Measurements from ENCODE around the gene YY2. TPM values are rescaled to one million over a fixed set of nuclear protein-coding genes. Genes with fewer than 3 reads are reported as not detected.
"Not testable (repeated sequence)": the region's sequence is repeated elsewhere in the genome, so short reads cannot be mapped to it uniquely, and the experiment has no call there.

YY2 gene
- total and polyA plus RNA-seq, 2 donors (not counting 1 experiment from before 2014, with no cell fraction given), result 1.5 to 2.8 TPM

DNA sequence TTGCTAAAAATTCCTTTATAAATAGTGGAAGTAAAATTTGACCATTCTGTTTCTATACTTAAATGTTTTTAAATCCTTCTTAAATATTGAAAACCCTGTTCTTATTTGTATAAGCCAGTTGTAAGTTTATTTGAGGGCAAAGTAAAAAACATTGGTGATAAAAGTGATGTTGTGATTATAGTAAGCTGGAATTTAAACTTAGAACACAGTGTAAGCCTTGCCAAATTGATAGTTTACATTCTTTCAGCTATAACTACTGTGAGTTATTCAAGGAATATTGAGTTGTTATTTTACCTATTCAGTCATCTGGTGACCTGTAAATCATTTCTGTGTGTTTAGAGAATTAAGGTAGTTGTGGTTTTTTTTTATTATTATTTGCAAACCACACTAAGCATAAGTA, 9.6 kb downstream of the YY2 start:
- TF ChIP-seq, protein P1, sequence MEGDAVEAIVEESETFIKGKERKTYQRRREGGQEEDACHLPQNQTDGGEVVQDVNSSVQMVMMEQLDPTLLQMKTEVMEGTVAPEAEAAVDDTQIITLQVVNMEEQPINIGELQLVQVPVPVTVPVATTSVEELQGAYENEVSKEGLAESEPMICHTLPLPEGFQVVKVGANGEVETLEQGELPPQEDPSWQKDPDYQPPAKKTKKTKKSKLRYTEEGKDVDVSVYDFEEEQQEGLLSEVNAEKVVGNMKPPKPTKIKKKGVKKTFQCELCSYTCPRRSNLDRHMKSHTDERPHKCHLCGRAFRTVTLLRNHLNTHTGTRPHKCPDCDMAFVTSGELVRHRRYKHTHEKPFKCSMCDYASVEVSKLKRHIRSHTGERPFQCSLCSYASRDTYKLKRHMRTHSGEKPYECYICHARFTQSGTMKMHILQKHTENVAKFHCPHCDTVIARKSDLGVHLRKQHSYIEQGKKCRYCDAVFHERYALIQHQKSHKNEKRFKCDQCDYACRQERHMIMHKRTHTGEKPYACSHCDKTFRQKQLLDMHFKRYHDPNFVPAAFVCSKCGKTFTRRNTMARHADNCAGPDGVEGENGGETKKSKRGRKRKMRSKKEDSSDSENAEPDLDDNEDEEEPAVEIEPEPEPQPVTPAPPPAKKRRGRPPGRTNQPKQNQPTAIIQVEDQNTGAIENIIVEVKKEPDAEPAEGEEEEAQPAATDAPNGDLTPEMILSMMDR (conservative IDR thresholded peaks at IDR 0.05 in 1 of 2, IDR thresholded peaks at IDR 0.05 in 1 of 2; ENCODE audit: low read depth in 1 of 2, low read length in 2 of 2), result no peak
- no peak for TF ChIP-seq EZH2 (IDR thresholded peaks at IDR 0.05; ENCODE audit: low read length, missing control alignments)
- no peaks in the 10 kb centered on the region for H3K36me3 ChIP-seq (ENCODE audit: control insufficient read depth, insufficient read depth, low read length)
- H3K9me3 ChIP-seq (ENCODE audit: control insufficient read depth, insufficient read depth, low read depth, low read length), result no peaks in the 10 kb centered on the region
- no peak overlapping the region for H3K27ac ChIP-seq (ENCODE audit: insufficient read depth, low read length)
- DNase-seq (ENCODE audit: low read depth in 2 of 2), result peak; percentile 26 to 33
- H3K4me1 ChIP-seq (ENCODE audit: control insufficient read depth, extremely low read depth, insufficient read depth, low read length), result no peaks in the 10 kb centered on the region
- no peaks in the 10 kb centered on the region for H3K27me3 ChIP-seq (ENCODE audit: control insufficient read depth, insufficient read depth, low read length)
- H3K4me2 ChIP-seq (ENCODE audit: extremely low read depth, insufficient read depth, low read length), result no peak overlapping the region
- H3K9ac ChIP-seq (ENCODE audit: insufficient read depth, low read length), result no peak overlapping the region
- no peaks in the 10 kb centered on the region for H3K79me2 ChIP-seq (ENCODE audit: control insufficient read depth, insufficient read depth, low read length)
- no peak overlapping the region for H2AFZ ChIP-seq (ENCODE audit: low read length)
- H3K4me3 ChIP-seq (replicated peaks in 1 of 4; ENCODE audit: control extremely low read depth in 1 of 4, insufficient read depth in 1 of 4, low read depth in 3 of 4, low read length in 4 of 4), result no peak overlapping the region
- H4K20me1 ChIP-seq (ENCODE audit: control insufficient read depth, extremely low read depth, insufficient read depth, low read length), result no peaks in the 10 kb centered on the region

DNA sequence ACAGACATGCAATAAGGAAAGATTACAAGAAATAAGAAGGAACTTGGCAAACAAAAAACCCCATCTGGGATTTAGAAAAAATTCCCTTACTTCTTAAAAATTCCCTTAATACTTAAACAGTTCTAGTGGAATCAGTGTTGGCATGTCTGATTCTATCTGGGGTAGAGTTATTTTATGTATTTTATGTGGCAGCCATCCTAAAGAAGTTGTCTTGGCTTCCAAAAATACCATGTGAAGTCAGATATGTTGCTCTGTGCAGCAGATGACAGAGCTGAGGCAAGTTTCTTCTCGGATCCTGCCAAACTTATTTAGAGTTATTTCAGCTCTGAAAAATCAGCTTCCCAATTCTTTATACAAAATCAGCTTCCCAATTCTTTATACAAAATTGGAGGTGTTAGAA, 14.7 kb downstream of the YY2 start:
- Histone ChIP-seq H4K20me1 (ENCODE audit: control insufficient read depth, extremely low read depth, insufficient read depth, low read length) (no peaks in the 10 kb centered on the region), H3K4me1 (ENCODE audit: control insufficient read depth, extremely low read depth, insufficient read depth, low read length) (no peaks in the 10 kb centered on the region), H3K79me2 (ENCODE audit: control insufficient read depth, insufficient read depth, low read length) (no peaks in the 10 kb centered on the region), H3K9me3 (ENCODE audit: control insufficient read depth, insufficient read depth, low read depth, low read length) (no peaks in the 10 kb centered on the region), H3K27me3 (ENCODE audit: control insufficient read depth, insufficient read depth, low read length) (no peaks in the 10 kb centered on the region), H3K9ac (ENCODE audit: insufficient read depth, low read length) (no peak overlapping the region), H3K4me3 (replicated peaks in 1 of 4; ENCODE audit: control extremely low read depth in 1 of 4, insufficient read depth in 1 of 4, low read depth in 3 of 4, low read length in 4 of 4) (no peak overlapping the region), H3K4me2 (ENCODE audit: extremely low read depth, insufficient read depth, low read length) (no peak overlapping the region), H3K27ac (ENCODE audit: insufficient read depth, low read length) (no peak overlapping the region), H3K36me3 (ENCODE audit: control insufficient read depth, insufficient read depth, low read length) (no peaks in the 10 kb centered on the region), H2AFZ (ENCODE audit: low read length) (no peak overlapping the region)
- DNase-seq (ENCODE audit: low read depth in 2 of 2), result peak in 1 of 2 donors; percentile 9
- TF ChIP-seq, protein P1 (conservative IDR thresholded peaks at IDR 0.05 in 1 of 2, IDR thresholded peaks at IDR 0.05 in 1 of 2; ENCODE audit: low read depth in 1 of 2, low read length in 2 of 2), result no peak
- TF ChIP-seq EZH2 (IDR thresholded peaks at IDR 0.05; ENCODE audit: low read length, missing control alignments), result no peak

DNA sequence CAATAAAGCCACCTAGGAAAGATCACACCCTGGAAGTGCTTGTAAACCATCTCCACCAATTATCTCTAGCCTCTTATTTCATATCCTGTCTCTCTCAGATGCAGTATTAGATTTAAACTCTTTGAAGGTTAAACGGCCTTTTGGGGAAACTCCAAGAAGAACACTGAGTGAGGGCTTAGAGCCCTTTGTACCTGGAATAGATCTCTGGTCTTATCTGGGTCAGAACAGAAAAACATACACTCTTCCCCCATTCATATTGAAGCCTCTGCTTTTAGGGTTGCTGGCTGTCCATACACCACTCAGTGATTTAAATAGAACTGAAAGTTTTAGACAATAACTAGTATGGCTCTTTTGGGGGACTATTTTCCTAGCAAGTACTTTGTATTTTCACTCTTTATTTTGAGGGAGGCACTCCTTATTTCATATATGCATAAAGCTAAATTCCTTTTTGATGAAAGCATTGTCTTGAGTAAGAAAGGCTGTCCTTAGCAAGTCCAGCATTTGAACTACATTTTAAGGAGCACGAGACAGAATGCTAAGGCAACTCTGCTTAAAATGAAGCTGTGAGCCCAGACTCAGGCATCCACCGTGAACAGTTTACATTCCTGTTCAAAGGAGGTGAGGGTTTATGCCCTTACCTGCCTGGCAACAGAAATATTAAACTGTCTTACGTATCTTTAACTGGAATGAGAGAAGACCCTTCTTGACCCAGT, 17.4 kb downstream of the YY2 start:
- no peak overlapping the region for H3K9ac ChIP-seq (ENCODE audit: insufficient read depth, low read length)
- no peaks in the 10 kb centered on the region for H3K79me2 ChIP-seq (ENCODE audit: control insufficient read depth, insufficient read depth, low read length)
- H3K36me3 ChIP-seq (ENCODE audit: control insufficient read depth, insufficient read depth, low read length), result no peaks in the 10 kb centered on the region
- TF ChIP-seq, protein P1 (conservative IDR thresholded peaks at IDR 0.05 in 1 of 2, IDR thresholded peaks at IDR 0.05 in 1 of 2; ENCODE audit: low read depth in 1 of 2, low read length in 2 of 2), result no peak
- no peak for TF ChIP-seq EZH2 (IDR thresholded peaks at IDR 0.05; ENCODE audit: low read length, missing control alignments)
- H2AFZ ChIP-seq (ENCODE audit: low read length), result no peak overlapping the region
- H3K9me3 ChIP-seq (ENCODE audit: control insufficient read depth, insufficient read depth, low read depth, low read length), result no peaks in the 10 kb centered on the region
- no peaks in the 10 kb centered on the region for H3K4me1 ChIP-seq (ENCODE audit: control insufficient read depth, extremely low read depth, insufficient read depth, low read length)
- H4K20me1 ChIP-seq (ENCODE audit: control insufficient read depth, extremely low read depth, insufficient read depth, low read length), result no peaks in the 10 kb centered on the region
- peak; percentile 24 to 26 for DNase-seq (ENCODE audit: low read depth in 2 of 2)
- no peak overlapping the region for H3K4me3 ChIP-seq (replicated peaks in 1 of 4; ENCODE audit: control extremely low read depth in 1 of 4, insufficient read depth in 1 of 4, low read depth in 3 of 4, low read length in 4 of 4)
- no peak overlapping the region for H3K27ac ChIP-seq (ENCODE audit: insufficient read depth, low read length)
- H3K4me2 ChIP-seq (ENCODE audit: extremely low read depth, insufficient read depth, low read length), result no peak overlapping the region
- no peaks in the 10 kb centered on the region for H3K27me3 ChIP-seq (ENCODE audit: control insufficient read depth, insufficient read depth, low read length)

DNA sequence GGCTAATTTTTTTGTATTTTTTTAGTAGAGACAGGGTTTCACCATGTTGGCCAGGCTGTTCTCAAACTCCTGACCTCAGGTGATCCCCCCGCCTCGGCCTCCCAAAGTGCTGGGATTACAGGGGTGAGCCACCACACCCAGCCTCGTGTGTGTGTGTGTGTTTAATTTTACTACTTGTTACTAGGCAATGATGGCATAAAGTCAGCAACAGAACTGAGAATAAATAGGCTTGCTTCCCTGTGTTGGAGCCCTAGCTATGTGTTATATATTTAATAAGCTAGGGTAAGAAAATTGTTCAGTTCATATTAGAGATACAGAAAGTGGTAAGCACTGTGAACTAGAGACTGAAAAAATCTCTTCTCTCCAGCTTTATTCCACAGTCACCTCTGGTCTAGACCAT, 18.4 kb downstream of the YY2 start:
- not testable (repeated sequence) for H4K20me1 ChIP-seq (ENCODE audit: control insufficient read depth, extremely low read depth, insufficient read depth, low read length); H3K4me3 ChIP-seq (replicated peaks in 1 of 4; ENCODE audit: control extremely low read depth in 1 of 4, insufficient read depth in 1 of 4, low read depth in 3 of 4, low read length in 4 of 4); H3K9me3 ChIP-seq (ENCODE audit: control insufficient read depth, insufficient read depth, low read depth, low read length); H3K9ac ChIP-seq (ENCODE audit: insufficient read depth, low read length); H3K27ac ChIP-seq (ENCODE audit: insufficient read depth, low read length); H2AFZ ChIP-seq (ENCODE audit: low read length); H3K79me2 ChIP-seq (ENCODE audit: control insufficient read depth, insufficient read depth, low read length); H3K27me3 ChIP-seq (ENCODE audit: control insufficient read depth, insufficient read depth, low read length); H3K4me1 ChIP-seq (ENCODE audit: control insufficient read depth, extremely low read depth, insufficient read depth, low read length); H3K4me2 ChIP-seq (ENCODE audit: extremely low read depth, insufficient read depth, low read length); H3K36me3 ChIP-seq (ENCODE audit: control insufficient read depth, insufficient read depth, low read length); DNase-seq (ENCODE audit: low read depth in 2 of 2)

Measured in fibroblast of lung (primary cell).